Endothelial cell of umbilical vein (primary cell): ENCODE data around the gene CAT. TPM values are rescaled to one million over a fixed set of nuclear protein-coding genes. Genes with fewer than 3 reads are reported as not detected.

Experiments used
- BruUV-seq: library from RNA; stranded (reverse); fragments of 400-500 nt; replicated peaks from 2 replicates; lab custom pipeline; 2021; lab: Mats Ljungman, UMichigan
- CTCF ChIA-PET: fragments of 300-600, 350-600 bp; sonication (Branson Sonifier 250); formaldehyde crosslinking; loops from one replicate; lab custom pipeline; 2021; ENCODE audit warnings: antibody characterized with exemption, inconsistent platforms; lab: Charles Lee
- POLR2A ChIA-PET: fragments of 300-600, 350-600 bp; sonication (Branson Sonifier 250); formaldehyde crosslinking; loops from one replicate; lab custom pipeline; 2021; ENCODE audit warnings: antibody characterized with exemption, inconsistent platforms; lab: Charles Lee
- DNase-seq: peaks from one replicate; pipeline ENCODE4 v3.0.0-alpha.2; 2011; ENCODE audit warnings: low read depth, low spot score
- FAIRE-seq: peaks from 2 replicates; lab custom pipeline; 2011; peaks lifted over from hg19 to GRCh38; lab: Jason Lieb, UNC
- H2AFZ ChIP-seq: 2 replicates; pipeline ENCODE4 v1.6.0; 2012; ENCODE audit warnings: low read depth, low read length, control low read depth, inconsistent platforms
- H3K27ac ChIP-seq: 2 replicates; pipeline ENCODE4 v1.5.1; 2011; ENCODE audit warnings: low read depth, mild to moderate bottlenecking, control low read depth, low read length, moderate library complexity; ENCODE audit not compliant: insufficient read depth
- H3K27me3 ChIP-seq, 2 experiments: 2 replicates each; pipeline versions ENCODE4 v1.6.0 to v1.6.1; 2011; ENCODE audit warnings: low read length in 2 of 2, mixed read lengths in 1 of 2; ENCODE audit not compliant: control insufficient read depth in 2 of 2, insufficient read depth in 2 of 2
- H3K36me3 ChIP-seq, 2 experiments: 2 replicates in 1 of 2; 3 replicates in 1 of 2; pipeline ENCODE4 v1.5.1; 2011; ENCODE audit warnings: low read length in 2 of 2, mild to moderate bottlenecking in 1 of 2, moderate library complexity in 1 of 2; ENCODE audit not compliant: control insufficient read depth in 2 of 2, insufficient read depth in 2 of 2; ENCODE audit errors: extremely low read depth in 1 of 2
- H3K4me1 ChIP-seq: 3 replicates; pipeline ENCODE4 v1.5.1; 2011; ENCODE audit warnings: mild to moderate bottlenecking, low read length; ENCODE audit not compliant: control insufficient read depth, insufficient read depth; ENCODE audit errors: extremely low read depth
- H3K4me2 ChIP-seq: 2 replicates; pipeline ENCODE4 v1.6.1; 2011; ENCODE audit warnings: low read length, control low read depth, mixed read lengths; ENCODE audit not compliant: insufficient read depth
- H3K4me3 ChIP-seq, 3 experiments: fragments of 200-600 bp in 1 of 3; sonication (generic), shearing (Covaris generic) in 1 of 3; replicated peaks in 1 of 3; 2 replicates each; pipeline ENCODE4 v1.5.1; 2011 to 2016; ENCODE audit warnings: control low read depth in 3 of 3, low read length in 3 of 3, mild to moderate bottlenecking in 2 of 3, inconsistent platforms in 1 of 3, low read depth in 1 of 3, moderate library complexity in 1 of 3; ENCODE audit not compliant: insufficient read depth in 1 of 3
- H3K79me2 ChIP-seq: 2 replicates; pipeline ENCODE4 v1.6.0; 2012; ENCODE audit warnings: low read length, inconsistent platforms; ENCODE audit not compliant: control insufficient read depth, insufficient read depth
- H3K9ac ChIP-seq: replicated peaks from 2 replicates; pipeline ENCODE3; 2011; ENCODE audit warnings: low read length, control low read depth; ENCODE audit not compliant: insufficient read depth; ENCODE audit errors: extremely low read depth
- H3K9me1 ChIP-seq: replicated peaks from 3 replicates; pipeline ENCODE4 v1.6.0; 2011; ENCODE audit warnings: mild to moderate bottlenecking, low read length; ENCODE audit not compliant: control insufficient read depth, insufficient read depth; ENCODE audit errors: extremely low read depth
- H3K9me3 ChIP-seq: replicated peaks from 2 replicates; pipeline ENCODE4 v1.5.1; 2012; ENCODE audit warnings: low read length, inconsistent platforms; ENCODE audit not compliant: control insufficient read depth, insufficient read depth
- H4K20me1 ChIP-seq: replicated peaks from 2 replicates; pipeline ENCODE3; 2011; ENCODE audit warnings: mild to moderate bottlenecking, low read length; ENCODE audit not compliant: control insufficient read depth, insufficient read depth; ENCODE audit errors: extremely low read depth
- EZH2 ChIP-seq: IDR thresholded peaks from 2 replicates; pipeline ENCODE4 v1.6.1; 2012; ENCODE audit warnings: borderline replicate concordance, low read depth, mild to moderate bottlenecking, moderate library complexity, low read length, inconsistent platforms; ENCODE audit not compliant: severe bottlenecking
- FOS ChIP-seq: IDR thresholded peaks from 2 replicates; pipeline ENCODE4 v1.6.1; 2011; ENCODE audit warnings: mild to moderate bottlenecking, low read length, moderate library complexity, borderline replicate concordance; ENCODE audit not compliant: insufficient read depth
- GATA2 ChIP-seq: IDR thresholded peaks from 2 replicates; pipeline ENCODE4 v1.7.0; 2011; ENCODE audit warnings: low read depth, mild to moderate bottlenecking, moderate library complexity, mixed read lengths, low read length; ENCODE audit not compliant: insufficient read length, insufficient read depth
- JUN ChIP-seq: IDR thresholded peaks from 2 replicates; pipeline ENCODE4 v1.6.1; 2011; ENCODE audit warnings: borderline replicate concordance, low read depth; ENCODE audit not compliant: insufficient read length, insufficient read depth
- MYC ChIP-seq: IDR thresholded peaks from one replicate; pipeline ENCODE4 v1.6.1; 2011; ENCODE audit warnings: mild to moderate bottlenecking, low read depth, low read length
- POLR2A ChIP-seq: IDR thresholded peaks from 2 replicates; pipeline ENCODE4 v1.6.1; 2012; ENCODE audit warnings: low read depth, mild to moderate bottlenecking, control low read depth, low read length
- POLR2AphosphoS5 ChIP-seq: IDR thresholded peaks from 2 replicates; pipeline ENCODE4 v1.6.1; 2012; ENCODE audit warnings: low read depth, mild to moderate bottlenecking, control low read depth, low read length, moderate library complexity; ENCODE audit not compliant: insufficient read depth
- dilution Hi-C: fragments of 300-500 bp; cut with MboI; formaldehyde crosslinking; loops from one replicate; pipeline ENCODE4 v1.15.0; 2019; ENCODE audit warnings: low sequenced_read_pairs; ENCODE audit not compliant: extremely low pct_ligation_motif_present
- intact Hi-C: fragments of 100-400 bp; cut with micrococcal nuclease; formaldehyde crosslinking; loops from one replicate; pipeline ENCODE4 v1.10.0; 2022
- polyA plus RNA-seq, 4 experiments: library from polyadenylated mRNA; depleted of rRNA in 3 of 4; stranded (reverse) in 3 of 4; unstranded in 1 of 4; fragments of >200 nt; gene quantifications; 2 replicates each; pipeline versions ENCODE4 v1.2.1 to v1.2.3, GENCODE V29; 2011 to 2012; ENCODE audit warnings: missing spikeins in 1 of 4
- small RNA-seq: library from RNA; depleted of rRNA; stranded (forward); fragments of <200 nt; gene quantifications from one replicate; pipeline ENCODE3, GENCODE V24; 2012; ENCODE audit warnings: low replicate concordance, low read depth; ENCODE audit not compliant: insufficient read depth, insufficient read length
- total RNA-seq: library from RNA; stranded (reverse); gene quantifications from 2 replicates; pipeline ENCODE4 v1.2.3, GENCODE V29; 2021
- TF ChIP-seq, protein P1 (sequence below): IDR thresholded peaks from 2 replicates; pipeline ENCODE4 v1.6.1; 2011; ENCODE audit not compliant: insufficient read depth, insufficient read length
- TF ChIP-seq, protein P2 (sequence below), 2 donors: IDR thresholded peaks; 1 replicate in 1 of 2; 2 replicates in 1 of 2; pipeline ENCODE4 v1.5.1; 2011; ENCODE audit warnings: low read length in 2 of 2, mild to moderate bottlenecking in 2 of 2, moderate library complexity in 2 of 2, control low read depth in 1 of 2, inconsistent platforms in 1 of 2, low read depth in 1 of 2; ENCODE audit not compliant: insufficient read depth in 1 of 2; ENCODE audit errors: extremely low read depth in 1 of 2

Gene CAT
- total and polyA plus RNA-seq, 2 donors (not counting 3 experiments of a cell fraction or from before 2014, with no cell fraction given), result 32.7 to 50.5 TPM

GRCh38 chr11:34521265-34521664 is 82.5 kb downstream of the CAT start:
- ChIA-PET CTCF (interaction anchor here (2.4 kb wide), 1 partner anchor 8 kb away, joined by 10 read pairs; no protein-coding TSS in a partner anchor), POLR2A (no interaction called here)
- BruUV-seq, result no TSS peak

More at GRCh38 chr11:34521265-34521664, 82.5 kb downstream of the CAT start:
- Histone ChIP-seq H4K20me1 (no peaks in the 10 kb centered on the region), H3K27ac (no peak overlapping the region), H3K4me1 (no peaks in the 10 kb centered on the region), H3K36me3 (no peaks in the 10 kb centered on the region), H3K9me3 (no peaks in the 10 kb centered on the region), H3K9ac (no peak overlapping the region), H3K4me2 (no peak overlapping the region), H3K4me3 (no peak overlapping the region), H2AFZ (no peak overlapping the region), H3K79me2 (no peaks in the 10 kb centered on the region), H3K9me1 (no peaks in the 10 kb centered on the region), H3K27me3 (peaks cover 0 to 2% of the 10 kb centered on the region in 2 experiments)
- TF ChIP-seq, protein P1, sequence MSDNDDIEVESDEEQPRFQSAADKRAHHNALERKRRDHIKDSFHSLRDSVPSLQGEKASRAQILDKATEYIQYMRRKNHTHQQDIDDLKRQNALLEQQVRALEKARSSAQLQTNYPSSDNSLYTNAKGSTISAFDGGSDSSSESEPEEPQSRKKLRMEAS, result no peak
- TF ChIP-seq, protein P2, sequence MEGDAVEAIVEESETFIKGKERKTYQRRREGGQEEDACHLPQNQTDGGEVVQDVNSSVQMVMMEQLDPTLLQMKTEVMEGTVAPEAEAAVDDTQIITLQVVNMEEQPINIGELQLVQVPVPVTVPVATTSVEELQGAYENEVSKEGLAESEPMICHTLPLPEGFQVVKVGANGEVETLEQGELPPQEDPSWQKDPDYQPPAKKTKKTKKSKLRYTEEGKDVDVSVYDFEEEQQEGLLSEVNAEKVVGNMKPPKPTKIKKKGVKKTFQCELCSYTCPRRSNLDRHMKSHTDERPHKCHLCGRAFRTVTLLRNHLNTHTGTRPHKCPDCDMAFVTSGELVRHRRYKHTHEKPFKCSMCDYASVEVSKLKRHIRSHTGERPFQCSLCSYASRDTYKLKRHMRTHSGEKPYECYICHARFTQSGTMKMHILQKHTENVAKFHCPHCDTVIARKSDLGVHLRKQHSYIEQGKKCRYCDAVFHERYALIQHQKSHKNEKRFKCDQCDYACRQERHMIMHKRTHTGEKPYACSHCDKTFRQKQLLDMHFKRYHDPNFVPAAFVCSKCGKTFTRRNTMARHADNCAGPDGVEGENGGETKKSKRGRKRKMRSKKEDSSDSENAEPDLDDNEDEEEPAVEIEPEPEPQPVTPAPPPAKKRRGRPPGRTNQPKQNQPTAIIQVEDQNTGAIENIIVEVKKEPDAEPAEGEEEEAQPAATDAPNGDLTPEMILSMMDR (IDR thresholded peaks at IDR 0.05; ENCODE audit: extremely low read depth in 1 of 2, insufficient read depth in 1 of 2, low read depth in 1 of 2, low read length in 2 of 2), result no peak
- TF ChIP-seq JUN (no peak), MYC (no peak), POLR2AphosphoS5 (no peak), FOS (no peak), EZH2 (no peak), POLR2A (no peak), GATA2 (no peak)
- dilution Hi-C loops, result no loop called here
- DNase-seq (no peak), FAIRE-seq (no peak)
- intact Hi-C loops, result no loop called here

Small RNA genes lying within 50 kb of the gene (small RNA-seq; reads per million reads assigned to genes)
- gene AL035079.1, result not detected

Other genes starting within 250 kb of the CAT start
- 0.11 and 0.25 TPM in 2 replicates for gene ABTB2, start 80.9 kb upstream of the CAT start, total RNA-seq
- 0.14 and 0.18 TPM in 2 replicates for gene ABTB2, start 80.9 kb upstream of the CAT start, polyA plus RNA-seq
- gene ELF5, start 74.9 kb downstream of the CAT start, total RNA-seq, result not detected in 2 replicates
- not detected in 2 replicates for gene ELF5, start 74.9 kb downstream of the CAT start, polyA plus RNA-seq
- gene EHF, start 182.2 kb downstream of the CAT start, total RNA-seq, result not detected in 2 replicates
- not detected in 2 replicates for gene EHF, start 182.2 kb downstream of the CAT start, polyA plus RNA-seq